HuH-7 (cell line): ENCODE results near the gene SP1.
A peak's percentile ranks its signal among the peaks of the same experiment; 100 is the strongest.

ENCODE experiments used
- DNase-seq: peaks from one replicate; pipeline ENCODE4 v3.0.0; 2011; ENCODE audit warnings: low spot score

The SP1 gene

DNA sequence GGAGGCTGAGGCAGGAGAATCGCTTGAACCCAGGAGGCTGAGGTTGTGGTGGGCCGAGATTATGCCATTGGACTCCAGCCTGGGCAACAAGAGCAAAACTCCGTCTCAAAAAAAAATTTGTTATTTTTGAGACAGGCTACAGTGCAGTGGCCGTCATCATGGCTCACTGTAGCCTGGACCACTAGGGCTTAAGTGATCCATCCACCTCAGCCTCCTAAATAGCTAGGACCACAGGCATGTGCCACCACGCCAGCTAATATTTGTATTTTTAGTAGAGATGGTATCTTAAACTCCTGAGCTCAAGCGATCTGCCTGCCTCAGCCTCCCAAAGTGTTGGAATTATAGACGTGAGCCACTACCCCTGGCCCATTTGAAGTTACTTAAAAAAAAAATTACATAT, 71.0 kb downstream of the SP1 start:
- no peak for DNase-seq

DNA sequence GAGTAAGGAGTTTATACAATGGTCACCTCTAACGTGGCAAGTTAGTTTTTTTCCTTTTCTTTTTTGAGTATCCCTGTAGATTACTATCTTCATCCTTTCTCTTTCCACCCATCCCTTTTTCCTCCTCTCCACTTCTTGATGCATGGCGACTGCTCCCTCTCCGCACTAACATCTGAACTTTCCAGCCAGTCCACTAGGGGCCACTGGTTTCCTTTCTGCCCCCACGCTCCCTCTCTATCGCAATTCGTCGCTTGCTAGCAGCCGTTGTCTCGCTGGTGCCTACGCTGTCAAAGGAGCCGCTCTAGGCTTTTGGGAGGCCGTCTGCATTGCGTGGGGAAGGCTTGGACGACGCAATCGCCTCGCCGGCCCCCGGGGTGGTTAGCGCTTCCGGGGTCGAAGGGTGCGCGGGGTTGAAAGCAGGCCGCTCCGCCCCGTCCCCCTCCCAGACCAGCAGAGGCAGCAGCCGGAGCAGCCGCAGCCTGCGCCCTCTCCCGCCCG, 71.7 kb downstream of the SP1 start, which contains the start of gene PCBP2:
Gene PCBP2 (plus strand): TSS at position 442 of the 498 bp plus-strand sequence. CDS start 2,699 bp downstream, outside the sequence.
- DNase-seq, result peak; percentile 96

DNA sequence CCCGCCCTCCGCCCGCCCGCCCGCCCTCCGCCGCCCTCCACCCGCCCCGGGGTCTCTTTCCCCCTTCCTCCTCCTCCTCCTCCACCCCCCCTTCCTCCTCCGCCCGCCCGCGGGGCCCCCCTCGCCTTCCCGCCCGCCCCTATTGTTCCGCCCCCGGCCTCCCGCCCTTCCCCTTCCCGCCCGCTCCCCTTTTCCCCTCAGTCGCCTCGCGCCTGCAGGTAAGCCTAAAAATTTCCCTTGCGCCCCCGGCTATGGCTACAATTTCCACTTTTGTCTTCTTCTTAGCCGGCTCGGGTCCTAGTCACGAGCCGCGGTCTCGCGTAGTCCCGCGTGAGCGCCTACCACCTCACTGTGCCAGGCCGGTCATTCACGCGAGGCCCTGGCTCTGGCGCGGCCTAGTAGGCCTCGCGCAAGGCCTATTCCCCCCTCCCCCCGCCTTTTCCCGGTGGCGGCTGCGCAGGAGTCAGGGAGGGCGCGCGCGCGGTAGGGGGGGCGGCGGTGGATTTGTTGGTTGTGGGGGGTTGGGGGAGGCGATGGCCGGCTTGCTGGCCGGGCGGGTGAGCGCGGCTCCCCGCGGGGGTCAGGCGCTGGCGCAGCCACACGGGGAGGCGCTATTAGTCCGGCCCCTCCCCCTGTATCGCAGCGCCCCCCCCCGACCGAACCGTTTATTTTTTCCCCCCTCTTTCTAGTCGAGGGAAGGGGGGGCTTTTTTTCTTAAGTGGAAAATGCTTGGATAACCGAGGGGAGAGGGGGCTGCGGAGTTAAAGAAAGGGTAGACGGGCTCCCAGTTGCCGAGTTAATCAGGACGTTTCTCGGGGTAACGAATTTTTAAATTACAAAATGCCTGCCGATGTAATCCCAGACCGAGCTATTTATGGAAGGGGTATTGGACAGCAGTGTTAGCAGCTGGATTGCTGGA, 72.4 kb downstream of the SP1 start:
- DNase-seq, result peak; percentile 57

DNA sequence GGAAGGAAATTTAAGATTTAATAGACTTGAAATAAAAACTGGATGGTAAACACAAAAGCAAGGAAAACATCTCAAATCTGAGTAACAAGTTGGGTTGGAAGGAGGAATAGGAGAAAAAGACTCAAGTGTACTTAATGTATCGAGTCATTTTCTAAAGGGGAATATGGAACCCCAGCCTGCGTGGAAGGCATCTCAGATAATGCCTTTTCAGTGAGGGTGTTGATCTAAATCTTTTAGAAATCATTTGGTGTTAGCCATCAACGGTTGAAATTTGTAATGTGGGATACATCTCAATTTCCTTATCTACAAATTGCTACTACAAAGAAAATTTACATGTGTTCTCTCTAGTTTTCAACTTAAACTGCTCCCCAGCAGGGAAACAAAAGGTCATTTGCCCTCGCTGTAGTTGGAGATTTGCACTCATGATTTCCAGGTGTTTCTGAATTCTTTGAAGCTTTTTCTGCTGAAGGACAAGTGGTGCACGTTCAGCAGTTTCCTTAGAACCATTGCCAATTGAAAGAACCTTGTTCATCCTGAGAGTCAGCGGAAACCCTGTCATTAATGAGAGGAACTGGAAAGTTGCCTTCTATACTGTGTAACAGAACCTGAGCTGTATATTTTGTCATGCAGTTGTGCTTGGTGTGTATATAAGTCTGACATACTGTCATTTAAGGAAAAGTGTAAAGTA, 74.1 kb downstream of the SP1 start:
- DNase-seq, result no peak

DNA sequence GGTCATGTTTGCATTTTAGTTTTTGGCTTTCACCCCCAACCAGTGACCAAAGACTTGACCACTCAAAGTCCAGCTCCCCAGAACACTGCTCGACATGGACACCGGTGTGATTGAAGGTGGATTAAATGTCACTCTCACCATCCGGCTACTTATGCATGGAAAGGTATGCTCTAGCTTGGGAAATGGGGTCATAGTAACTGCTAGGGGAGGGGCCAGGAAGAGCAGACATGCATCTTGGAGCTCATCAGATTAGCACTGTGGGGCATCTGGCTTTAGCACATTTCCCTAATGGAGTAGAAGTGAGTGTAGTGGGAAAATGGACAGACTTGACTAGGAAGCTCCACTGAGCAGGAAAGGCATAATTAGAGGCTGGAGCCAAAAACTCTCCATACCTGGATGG, 74.7 kb downstream of the SP1 start:
- no peak for DNase-seq

DNA sequence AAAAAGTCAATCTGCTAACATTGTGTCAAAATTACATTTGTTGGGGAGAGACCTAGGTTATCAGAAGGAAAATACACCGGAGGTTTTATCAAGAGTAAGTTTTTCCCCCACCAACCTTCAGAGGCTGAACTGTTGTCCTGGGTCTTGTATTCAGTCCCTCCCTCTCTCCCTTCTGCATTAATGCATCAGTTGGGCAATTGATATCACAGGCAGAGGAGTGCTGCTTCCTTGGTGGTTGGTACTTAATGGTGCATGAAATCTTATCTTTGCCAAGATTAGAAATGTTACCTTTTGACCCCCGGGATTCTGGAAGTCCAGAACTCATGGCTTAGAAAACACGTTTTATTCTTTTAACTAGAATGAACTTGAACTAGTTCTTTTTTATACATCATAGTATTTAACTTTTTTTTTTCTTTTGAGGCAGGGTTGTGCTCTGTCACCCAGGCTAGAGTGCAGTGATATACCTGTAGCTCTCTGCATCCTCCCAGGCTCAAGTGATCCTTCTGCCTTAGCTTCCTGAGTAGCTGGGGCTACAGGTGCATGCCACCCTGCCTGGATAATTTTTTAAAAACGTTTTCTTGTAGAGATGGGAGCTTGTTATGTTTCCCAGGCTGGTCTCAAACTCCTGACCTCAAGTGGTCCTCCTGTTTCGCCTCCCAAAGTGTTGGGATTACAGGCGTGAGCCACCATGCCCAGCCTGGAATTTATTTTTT, 76.8 kb downstream of the SP1 start:
- DNase-seq, result no peak

DNA sequence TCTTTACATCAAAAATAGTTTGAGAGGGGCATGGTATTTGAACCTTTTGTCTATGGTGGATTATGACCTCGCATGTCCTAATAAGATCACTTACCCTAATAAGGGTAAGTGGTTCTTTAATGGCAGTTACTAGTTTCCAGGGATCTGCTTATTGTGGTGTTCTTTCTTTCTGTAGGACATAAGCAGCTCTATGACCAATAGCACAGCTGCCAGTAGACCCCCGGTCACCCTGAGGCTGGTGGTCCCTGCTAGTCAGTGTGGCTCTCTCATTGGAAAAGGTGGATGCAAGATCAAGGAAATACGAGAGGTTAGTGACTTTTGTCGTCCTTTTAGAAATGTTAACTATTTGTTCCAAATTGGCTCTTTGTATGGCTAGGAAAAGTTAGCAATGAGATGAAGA, 79.1 kb downstream of the SP1 start:
- DNase-seq, result no peak

DNA sequence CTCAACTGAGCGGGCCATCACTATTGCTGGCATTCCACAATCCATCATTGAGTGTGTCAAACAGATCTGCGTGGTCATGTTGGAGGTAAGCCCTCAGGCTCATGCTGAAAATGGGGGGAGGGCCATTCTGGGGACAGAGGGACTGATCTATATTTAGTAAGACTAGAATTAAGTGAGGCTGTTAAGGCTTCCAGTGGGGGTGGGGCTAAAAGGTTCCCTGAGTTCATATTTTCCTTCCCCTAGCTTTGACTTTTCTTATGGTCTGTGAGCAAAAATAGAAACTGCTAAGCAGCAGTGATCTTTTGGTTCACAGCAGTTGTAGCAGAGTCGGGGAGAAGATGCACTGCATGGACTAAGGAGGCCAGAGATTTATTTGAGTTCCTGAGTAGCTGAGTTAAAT, 81.1 kb downstream of the SP1 start:
- no peak for DNase-seq

DNA sequence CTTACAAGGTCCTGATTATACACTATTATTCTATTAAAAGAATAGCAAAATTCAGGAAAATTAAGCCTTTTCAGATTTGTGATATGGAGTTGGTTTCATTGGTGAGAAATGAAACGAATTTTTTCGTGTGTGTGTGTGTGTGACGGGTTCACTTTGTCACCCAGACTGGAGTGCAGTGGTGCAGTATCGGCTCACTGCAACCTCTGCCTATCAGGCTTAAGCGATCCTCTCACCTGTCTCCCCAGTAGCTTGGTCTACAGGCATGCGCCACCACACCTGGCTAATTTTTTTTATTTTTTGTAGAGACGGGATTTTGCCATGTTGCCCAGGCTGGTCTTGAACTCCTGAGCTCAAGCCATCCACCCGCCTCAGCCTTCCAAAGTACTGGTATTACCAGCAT, 81.6 kb downstream of the SP1 start:
- no peak for DNase-seq

DNA sequence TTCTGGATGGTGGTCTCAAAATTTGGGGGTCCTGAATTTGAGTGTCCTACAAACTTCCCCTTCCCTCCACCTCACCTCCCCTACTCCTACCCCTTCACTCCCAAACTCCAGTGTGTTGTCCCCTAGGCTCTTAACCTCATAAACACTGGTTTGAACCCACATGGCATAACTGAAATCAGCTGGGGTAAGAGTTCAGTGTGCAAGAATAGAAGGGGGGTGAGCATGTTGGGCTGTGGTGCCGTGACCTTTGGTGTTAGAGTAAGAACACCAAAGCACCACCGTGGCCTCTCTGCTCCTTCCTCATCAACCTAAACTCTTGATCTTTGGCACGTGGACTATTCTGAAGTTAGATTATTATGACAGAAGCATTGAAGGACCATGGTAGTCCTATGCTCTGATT, 83.0 kb downstream of the SP1 start:
- DNase-seq, result no peak

DNA sequence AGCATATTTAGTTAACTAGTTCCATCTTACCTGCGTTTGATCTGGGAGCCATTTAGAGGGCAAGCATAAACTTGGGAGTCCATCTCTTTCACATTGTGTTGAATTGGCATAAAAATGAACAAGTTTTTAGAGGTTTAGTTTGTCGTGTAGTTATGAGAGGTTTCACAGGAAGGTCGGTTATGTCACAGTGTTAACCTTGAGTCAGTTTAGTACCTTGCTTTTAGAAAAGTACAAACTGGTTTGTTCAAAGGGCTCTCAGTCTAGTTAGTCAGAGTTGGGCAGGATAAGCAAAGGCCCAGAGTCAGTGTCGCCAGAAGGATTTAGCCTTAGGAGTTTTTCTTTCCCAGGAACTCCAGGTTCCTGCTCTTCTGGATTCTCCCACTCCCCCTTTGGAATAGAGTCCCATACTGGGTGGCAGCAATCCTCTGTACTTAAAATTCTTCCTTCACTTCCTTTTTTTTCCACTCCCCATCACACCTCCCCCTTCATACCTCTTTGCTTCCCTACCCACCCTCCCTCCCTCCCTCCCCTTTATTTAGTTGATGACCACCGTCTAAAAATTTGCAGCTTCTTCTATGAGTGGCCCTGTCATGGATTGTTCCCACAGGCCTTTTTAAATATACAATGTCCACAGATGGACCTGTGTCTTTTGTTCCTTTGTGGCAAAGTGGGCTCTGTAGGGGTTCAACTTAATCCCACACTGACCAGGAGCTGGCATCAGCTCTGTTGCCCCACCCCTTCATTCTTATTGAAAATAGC, 84.0 kb downstream of the SP1 start:
- DNase-seq, result no peak

DNA sequence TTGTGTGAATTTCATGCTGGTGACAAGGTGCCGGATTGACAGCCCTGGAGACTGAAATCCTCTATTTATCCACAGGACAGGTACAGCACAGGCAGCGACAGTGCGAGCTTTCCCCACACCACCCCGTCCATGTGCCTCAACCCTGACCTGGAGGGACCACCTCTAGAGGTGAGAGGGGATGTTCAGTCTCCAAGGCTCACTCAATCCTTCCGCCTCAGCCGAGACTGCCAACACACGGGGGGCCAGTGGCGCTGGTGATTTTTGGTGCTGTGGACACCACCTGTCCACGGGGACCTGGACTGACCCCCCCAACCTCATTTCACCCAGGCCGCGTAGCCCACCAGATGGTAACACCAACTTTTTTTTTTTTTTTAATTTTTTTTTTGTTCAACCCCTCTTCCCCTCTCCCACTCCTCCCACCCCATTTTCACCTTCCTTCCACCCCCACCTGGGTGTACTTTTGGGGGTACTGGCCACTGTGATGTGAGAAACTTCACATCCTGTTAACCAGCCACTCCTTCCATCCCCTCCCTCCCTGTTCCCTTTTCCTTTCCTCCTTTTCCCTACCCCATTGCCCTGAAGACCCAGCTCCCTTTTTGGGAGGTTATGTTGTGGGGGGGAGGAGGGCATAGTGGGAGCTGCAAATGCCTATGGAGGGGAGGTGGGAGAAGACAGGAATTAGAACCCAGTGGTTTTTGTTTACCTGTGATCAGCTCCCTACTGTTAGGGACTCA, 84.9 kb downstream of the SP1 start:
- DNase-seq, result no peak

DNA sequence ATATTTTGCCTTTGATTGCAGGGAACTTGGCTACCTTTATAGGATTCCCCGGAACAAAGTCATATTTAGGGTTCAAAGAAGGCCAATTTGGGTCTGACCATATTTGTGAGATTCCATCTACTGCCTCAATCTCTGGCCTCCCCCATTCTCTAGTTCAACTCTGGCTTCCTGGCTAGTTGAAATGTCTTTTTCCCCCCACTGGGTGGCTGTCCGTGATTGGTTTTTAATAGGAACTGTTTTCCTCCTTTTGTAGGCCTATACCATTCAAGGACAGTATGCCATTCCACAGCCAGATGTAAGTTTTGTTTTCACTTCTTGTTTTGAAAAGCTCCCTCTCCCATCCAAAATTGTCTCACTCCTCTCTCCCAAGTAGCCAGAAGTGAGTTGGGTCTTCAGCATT, 85.7 kb downstream of the SP1 start:
- DNase-seq, result no peak
